GM21360 (cell line): ENCODE data around the gene PRSS33.

ENCODE experiments used
- ATAC-seq: cut with Tn5 transposase; IDR thresholded peaks from one replicate; pipeline ENCODE4 v1.9.1; 2021; ENCODE audit warnings: mild to moderate bottlenecking, moderate library complexity; ENCODE audit not compliant: unreplicated experiment

Gene PRSS33

DNA sequence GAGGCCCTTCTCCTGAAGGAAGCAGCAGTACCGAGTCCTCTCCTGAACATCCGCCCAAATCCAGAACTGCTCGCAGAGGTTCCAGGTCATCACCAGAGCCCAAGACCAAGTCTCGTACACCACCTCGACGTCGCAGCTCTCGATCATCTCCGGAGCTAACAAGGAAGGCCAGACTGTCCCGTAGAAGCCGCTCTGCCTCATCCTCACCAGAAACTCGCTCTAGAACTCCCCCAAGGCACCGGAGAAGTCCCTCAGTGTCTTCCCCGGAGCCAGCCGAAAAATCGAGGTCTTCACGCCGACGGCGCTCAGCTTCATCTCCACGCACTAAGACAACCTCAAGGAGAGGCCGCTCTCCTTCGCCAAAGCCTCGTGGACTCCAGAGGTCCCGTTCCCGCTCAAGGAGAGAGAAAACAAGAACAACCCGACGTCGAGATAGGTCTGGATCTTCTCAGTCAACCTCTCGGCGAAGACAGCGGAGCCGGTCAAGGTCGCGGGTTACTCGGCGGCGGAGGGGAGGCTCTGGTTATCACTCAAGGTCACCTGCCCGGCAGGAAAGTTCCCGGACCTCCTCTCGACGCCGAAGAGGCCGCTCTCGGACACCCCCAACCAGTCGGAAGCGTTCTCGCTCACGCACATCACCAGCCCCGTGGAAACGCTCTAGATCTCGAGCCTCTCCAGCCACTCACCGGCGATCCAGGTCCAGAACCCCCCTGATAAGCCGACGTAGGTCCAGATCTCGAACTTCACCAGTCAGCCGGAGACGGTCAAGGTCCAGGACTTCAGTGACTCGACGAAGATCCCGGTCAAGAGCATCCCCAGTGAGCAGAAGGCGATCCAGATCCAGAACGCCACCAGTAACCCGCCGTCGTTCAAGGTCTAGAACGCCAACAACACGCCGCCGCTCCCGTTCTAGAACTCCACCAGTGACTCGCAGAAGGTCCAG, 21.6 kb downstream of the PRSS33 start:
- no peak for ATAC-seq

DNA sequence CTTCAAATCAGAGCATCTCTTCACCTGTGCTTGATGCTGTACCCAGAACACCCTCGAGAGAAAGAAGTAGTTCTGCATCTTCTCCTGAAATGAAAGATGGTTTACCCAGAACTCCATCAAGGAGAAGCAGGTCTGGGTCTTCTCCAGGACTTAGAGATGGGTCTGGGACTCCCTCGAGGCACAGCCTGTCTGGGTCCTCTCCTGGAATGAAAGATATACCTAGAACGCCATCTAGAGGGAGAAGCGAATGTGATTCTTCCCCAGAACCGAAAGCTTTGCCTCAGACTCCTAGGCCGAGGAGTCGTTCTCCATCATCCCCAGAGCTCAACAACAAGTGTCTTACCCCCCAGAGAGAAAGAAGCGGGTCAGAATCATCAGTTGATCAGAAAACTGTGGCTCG, 22.6 kb downstream of the PRSS33 start:
- ATAC-seq, result no peak

GRCh38 chr16:2763173-2763572, 24.2 kb downstream of the PRSS33 start:
- no peak for ATAC-seq

DNA sequence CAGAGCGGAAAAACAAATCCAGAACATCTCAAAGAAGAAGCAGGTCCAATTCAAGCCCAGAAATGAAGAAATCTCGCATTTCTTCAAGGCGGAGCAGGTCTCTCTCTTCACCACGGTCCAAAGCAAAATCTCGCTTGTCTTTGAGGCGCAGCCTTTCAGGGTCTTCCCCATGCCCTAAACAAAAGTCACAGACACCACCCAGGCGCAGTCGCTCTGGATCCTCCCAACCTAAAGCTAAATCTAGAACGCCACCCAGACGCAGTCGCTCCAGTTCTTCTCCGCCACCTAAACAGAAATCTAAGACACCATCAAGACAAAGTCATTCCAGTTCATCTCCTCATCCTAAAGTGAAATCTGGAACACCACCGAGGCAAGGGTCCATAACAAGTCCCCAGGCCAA, 24.6 kb downstream of the PRSS33 start:
- ATAC-seq, result no peak

DNA sequence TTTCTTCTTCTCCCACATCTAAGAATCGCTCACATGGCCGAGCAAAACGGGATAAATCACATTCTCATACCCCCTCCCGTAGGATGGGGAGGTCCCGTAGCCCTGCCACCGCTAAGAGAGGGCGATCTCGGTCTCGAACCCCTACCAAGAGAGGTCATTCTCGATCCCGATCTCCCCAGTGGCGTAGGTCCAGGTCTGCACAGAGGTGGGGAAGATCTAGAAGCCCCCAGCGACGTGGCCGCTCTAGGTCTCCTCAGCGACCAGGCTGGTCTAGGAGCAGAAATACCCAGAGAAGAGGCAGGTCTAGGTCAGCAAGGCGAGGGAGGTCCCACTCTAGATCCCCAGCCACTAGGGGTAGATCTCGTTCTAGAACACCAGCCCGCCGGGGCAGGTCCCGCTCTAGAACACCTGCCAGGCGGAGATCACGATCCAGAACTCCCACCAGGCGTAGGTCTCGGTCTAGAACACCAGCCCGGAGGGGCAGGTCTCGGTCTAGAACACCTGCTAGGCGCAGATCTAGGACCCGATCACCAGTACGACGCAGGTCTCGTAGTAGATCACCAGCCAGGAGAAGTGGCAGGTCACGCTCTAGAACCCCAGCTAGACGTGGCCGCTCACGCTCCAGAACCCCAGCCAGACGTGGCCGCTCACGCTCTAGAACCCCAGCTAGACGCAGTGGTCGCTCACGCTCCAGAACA, 25.3 kb downstream of the PRSS33 start:
- ATAC-seq, result no peak

DNA sequence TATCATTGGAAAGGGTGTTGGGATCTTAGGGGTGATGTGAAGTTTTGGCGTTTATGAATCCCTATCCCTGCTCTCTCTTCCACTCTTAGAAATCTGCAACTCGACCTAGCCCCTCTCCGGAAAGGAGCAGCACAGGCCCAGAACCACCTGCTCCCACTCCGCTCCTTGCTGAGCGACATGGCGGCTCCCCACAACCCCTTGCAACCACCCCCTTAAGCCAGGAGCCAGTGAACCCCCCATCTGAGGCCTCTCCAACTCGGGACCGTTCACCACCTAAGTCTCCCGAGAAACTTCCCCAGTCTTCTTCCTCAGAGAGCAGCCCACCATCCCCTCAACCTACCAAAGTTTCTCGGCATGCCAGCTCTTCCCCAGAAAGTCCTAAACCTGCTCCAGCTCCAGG, 25.9 kb downstream of the PRSS33 start:
- no peak for ATAC-seq

GRCh38 chr16:2757344-2757743, 30.0 kb downstream of the PRSS33 start:
- no peak for ATAC-seq

GRCh38 chr16:2756288-2757015, 30.9 kb downstream of the PRSS33 start:
- no peak for ATAC-seq

- ATAC-seq, result no peak
Observed at GRCh38 chr16:2755158-2755557, 32.2 kb downstream of the PRSS33 start.

DNA sequence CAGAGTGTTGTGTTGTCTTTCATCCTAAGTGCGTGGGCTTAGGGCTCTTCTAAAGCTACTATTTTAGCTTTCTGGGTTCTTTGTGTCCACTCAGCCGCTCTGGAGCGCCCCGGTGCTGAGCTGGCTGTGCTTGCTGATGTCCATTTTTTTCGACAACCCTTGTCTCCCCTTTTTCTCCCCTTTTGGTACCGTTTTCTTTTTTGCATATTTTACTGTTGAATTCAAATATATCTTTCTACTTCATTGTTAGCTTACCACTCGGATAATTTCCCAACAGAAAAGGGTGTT, 33.7 kb downstream of the PRSS33 start:
- no peak for ATAC-seq

- peak; percentile 39 for ATAC-seq
Observed at GRCh38 chr16:2752850-2753732, 34.3 kb downstream of the PRSS33 start.

- peak; percentile 73 for ATAC-seq
Observed at GRCh38 chr16:2752035-2752849, 35.1 kb downstream of the PRSS33 start, which contains the start of gene SRRM2. SRRM2 (plus strand) TSS chr16:2752638; CDS start chr16:2756365, 3,727 bp downstream.

GRCh38 chr16:2751577-2752034, 35.8 kb downstream of the PRSS33 start:
- ATAC-seq, result no peak

- no peak for ATAC-seq
Observed at GRCh38 chr16:2749936-2750335, 37.4 kb downstream of the PRSS33 start.

- ATAC-seq, result no peak
Observed at GRCh38 chr16:2749476-2749875, 37.9 kb downstream of the PRSS33 start.

DNA sequence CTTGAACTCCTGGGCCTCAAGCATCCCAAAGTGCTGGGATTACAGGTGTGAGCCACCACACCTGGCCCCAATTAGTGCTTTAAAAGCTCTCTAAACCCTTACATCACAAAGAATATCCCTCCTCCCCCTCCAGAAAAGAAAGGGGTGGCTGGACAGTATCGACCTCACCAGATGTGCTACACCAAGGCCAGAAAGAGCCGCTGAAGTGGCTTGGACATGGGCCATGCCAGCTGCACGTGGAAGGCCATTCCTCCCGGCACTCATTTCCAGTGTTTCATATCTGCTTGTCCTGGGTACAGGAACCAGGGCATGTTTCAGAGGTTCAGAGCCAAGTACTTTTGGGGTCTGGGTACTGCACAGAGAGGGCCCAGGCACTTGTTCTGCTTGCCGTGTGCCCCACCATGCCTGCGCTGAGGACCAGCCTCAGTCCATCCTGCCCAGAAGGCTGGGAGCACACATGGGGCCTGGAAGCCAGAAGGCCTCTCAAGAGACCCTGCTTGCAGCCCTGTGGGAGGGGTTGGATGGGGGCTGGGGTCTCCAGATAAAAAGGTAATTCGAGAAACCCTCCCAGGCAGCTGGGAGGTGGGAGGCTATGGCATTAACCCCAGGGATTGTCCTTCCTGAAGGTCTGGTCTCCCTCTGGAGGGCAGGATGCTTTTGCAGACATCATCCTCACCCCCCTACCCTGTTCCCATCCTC, 38.5 kb downstream of the PRSS33 start:
- ATAC-seq, result no peak

DNA sequence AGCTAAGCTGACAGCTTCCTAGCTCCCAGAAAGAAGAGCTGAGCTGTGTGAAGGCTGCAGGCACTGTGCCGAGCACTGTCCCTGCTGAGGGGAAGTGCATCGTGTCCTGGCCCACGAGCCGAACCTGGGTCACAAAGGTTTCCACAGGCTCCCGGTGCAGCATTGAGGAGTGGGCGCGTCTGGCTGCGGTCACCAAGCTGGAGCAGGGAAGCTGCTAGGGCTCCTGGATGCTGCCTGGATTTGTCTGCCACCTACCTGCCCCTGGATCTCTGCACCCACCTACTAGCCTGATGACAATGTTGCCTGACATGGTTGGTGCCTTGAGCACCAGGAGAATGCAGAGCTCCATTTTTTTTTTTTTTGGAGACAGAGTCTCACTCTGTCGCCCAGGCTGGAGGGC, 41.4 kb downstream of the PRSS33 start:
- ATAC-seq, result no peak

DNA sequence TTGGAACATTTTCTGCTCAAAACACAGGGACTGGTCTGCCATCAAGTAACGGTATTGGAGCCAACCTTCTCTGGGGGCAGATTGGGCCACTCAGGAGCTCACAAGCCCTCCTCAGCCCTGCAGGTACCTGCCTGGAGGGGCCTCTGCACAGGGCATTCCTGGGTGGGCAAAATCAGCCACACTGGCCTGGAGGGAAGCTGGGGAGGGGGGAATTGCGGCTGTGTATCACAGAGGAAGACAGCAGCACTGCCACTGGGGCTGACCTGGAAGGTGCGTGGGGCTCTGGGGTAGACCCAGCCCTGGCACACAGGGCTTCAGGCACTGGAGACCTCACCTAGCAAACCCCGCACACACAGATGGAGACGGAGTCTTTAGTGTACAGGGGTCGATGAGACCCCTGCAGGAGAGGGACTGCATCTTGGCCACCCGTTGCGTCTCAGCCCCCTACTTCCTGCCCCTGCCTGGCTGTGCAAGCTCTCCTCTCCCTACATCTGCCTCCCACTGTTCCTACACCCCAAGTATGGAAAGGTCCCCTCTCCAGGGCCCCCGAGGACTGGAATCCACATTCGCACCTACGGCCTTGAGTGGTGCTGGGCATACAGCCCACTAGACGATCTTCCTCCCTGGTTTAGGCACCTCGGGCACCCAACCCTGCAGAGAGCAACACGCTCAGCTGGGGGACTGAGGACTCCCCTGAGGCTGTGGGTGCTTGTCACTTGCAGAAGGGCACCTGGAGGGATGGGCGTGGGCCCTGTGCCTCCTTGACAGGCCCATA, 42.1 kb downstream of the PRSS33 start:
- no peak for ATAC-seq
